Neural progenitor cell (in vitro differentiated cells): Measurements from ENCODE around the gene FAM25A. TPM values are rescaled to one million over a fixed set of nuclear protein-coding genes. Genes with fewer than 3 reads are reported as not detected.
"Not testable (repeated sequence)": the region's sequence is repeated elsewhere in the genome, so short reads cannot be mapped to it uniquely, and the experiment has no call there.

ENCODE experiments used
- DNase-seq: peaks from one replicate; pipeline ENCODE4 v3.0.0-alpha.2; 2016; ENCODE audit warnings: low spot score
- H2AFZ ChIP-seq: fragments of 200-600 bp; sonication (generic); replicated peaks from 2 replicates; pipeline ENCODE4 v1.6.1; 2016; ENCODE audit warnings: antibody characterized with exemption
- H3F3A ChIP-seq: fragments of 200-600 bp; sonication (generic); 2 replicates; pipeline ENCODE4 v1.6.1; 2016; ENCODE audit warnings: antibody characterized with exemption, low read depth
- H3K27ac ChIP-seq: fragments of 200-600 bp; sonication (generic); 2 replicates; pipeline ENCODE4 v1.5.1; 2016; ENCODE audit warnings: mild to moderate bottlenecking
- H3K27me3 ChIP-seq: fragments of 200-600 bp; sonication (generic); 2 replicates; pipeline ENCODE4 v1.6.1; 2016; ENCODE audit warnings: mild to moderate bottlenecking, moderate library complexity
- H3K36me3 ChIP-seq: fragments of 200-600 bp; sonication (generic); 2 replicates; pipeline ENCODE4 v1.5.1; 2016
- H3K4me1 ChIP-seq: fragments of 200-600 bp; sonication (generic); 2 replicates; pipeline ENCODE4 v1.6.1; 2016; ENCODE audit warnings: mixed run types
- H3K4me2 ChIP-seq: fragments of 200-600 bp; sonication (generic); 2 replicates; pipeline ENCODE4 v1.6.1; 2016
- H3K4me3 ChIP-seq: fragments of 200-600 bp; sonication (generic); 2 replicates; pipeline ENCODE4 v1.5.1; 2016
- H3K79me2 ChIP-seq: fragments of 200-600 bp; sonication (generic); 2 replicates; pipeline ENCODE4 v1.6.1; 2016; ENCODE audit warnings: low read depth
- H3K9ac ChIP-seq: fragments of 200-600 bp; sonication (generic); 2 replicates; pipeline ENCODE4 v1.6.1; 2016
- H3K9me3 ChIP-seq: fragments of 200-600 bp; sonication (generic); 2 replicates; pipeline ENCODE4 v1.5.1; 2016; ENCODE audit warnings: low read depth
- H4K20me1 ChIP-seq: fragments of 200-600 bp; sonication (generic); 2 replicates; pipeline ENCODE4 v1.6.1; 2016; ENCODE audit warnings: low read depth
- H3K27ac Mint-ChIP-seq: 3 replicates; pipeline ENCODE4 v1.8.0; 2021; ENCODE audit warnings: mixed read lengths
- H3K27me3 Mint-ChIP-seq: 2 replicates; pipeline ENCODE4 v1.8.0; 2022; ENCODE audit warnings: low read depth, mild to moderate bottlenecking, inconsistent platforms, moderate library complexity, mixed read lengths; ENCODE audit not compliant: insufficient read depth
- H3K36me3 Mint-ChIP-seq: 3 replicates; pipeline ENCODE4 v1.8.0; 2021; ENCODE audit warnings: mixed read lengths
- H3K4me1 Mint-ChIP-seq: 3 replicates; pipeline ENCODE4 v1.8.0; 2021; ENCODE audit warnings: mixed read lengths
- H3K4me3 Mint-ChIP-seq: 3 replicates; pipeline ENCODE4 v1.8.0; 2021; ENCODE audit warnings: mild to moderate bottlenecking, moderate library complexity, mixed read lengths
- H3K9me3 Mint-ChIP-seq: 3 replicates; pipeline ENCODE4 v1.8.0; 2020; ENCODE audit warnings: mixed read lengths
- EZH2 ChIP-seq: fragments of 200-600 bp; sonication (generic); IDR thresholded peaks from 2 replicates; pipeline ENCODE4 v1.6.1; 2017; ENCODE audit warnings: antibody characterized with exemption, mild to moderate bottlenecking, moderate library complexity
- EZH2phosphoT487 ChIP-seq: fragments of 200-600 bp; sonication (generic); IDR thresholded peaks from 2 replicates; pipeline ENCODE4 v1.6.1; 2017; ENCODE audit warnings: antibody characterized with exemption
- total RNA-seq: library from RNA; depleted of rRNA; stranded (reverse); fragments of >200 nt; gene quantifications from 2 replicates; pipeline ENCODE4 v1.2.3, GENCODE V29; 2015; ENCODE audit warnings: low replicate concordance
- TF ChIP-seq, protein P1 (sequence below): fragments of 200-600 bp; sonication (generic); IDR thresholded peaks from 2 replicates; pipeline ENCODE4 v1.5.1; 2017; ENCODE audit warnings: antibody characterized with exemption, mild to moderate bottlenecking

FAM25A gene
- total RNA-seq, 1 donor from 2014 or later: not detected

- no peaks in the 10 kb centered on the region for H3K9me3 ChIP-seq
- TF ChIP-seq EZH2 (no peak), EZH2phosphoT487 (no peak)
- TF ChIP-seq, protein P1, sequence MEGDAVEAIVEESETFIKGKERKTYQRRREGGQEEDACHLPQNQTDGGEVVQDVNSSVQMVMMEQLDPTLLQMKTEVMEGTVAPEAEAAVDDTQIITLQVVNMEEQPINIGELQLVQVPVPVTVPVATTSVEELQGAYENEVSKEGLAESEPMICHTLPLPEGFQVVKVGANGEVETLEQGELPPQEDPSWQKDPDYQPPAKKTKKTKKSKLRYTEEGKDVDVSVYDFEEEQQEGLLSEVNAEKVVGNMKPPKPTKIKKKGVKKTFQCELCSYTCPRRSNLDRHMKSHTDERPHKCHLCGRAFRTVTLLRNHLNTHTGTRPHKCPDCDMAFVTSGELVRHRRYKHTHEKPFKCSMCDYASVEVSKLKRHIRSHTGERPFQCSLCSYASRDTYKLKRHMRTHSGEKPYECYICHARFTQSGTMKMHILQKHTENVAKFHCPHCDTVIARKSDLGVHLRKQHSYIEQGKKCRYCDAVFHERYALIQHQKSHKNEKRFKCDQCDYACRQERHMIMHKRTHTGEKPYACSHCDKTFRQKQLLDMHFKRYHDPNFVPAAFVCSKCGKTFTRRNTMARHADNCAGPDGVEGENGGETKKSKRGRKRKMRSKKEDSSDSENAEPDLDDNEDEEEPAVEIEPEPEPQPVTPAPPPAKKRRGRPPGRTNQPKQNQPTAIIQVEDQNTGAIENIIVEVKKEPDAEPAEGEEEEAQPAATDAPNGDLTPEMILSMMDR: no peak
- H3K79me2 ChIP-seq: no peaks in the 10 kb centered on the region
- H4K20me1 ChIP-seq: no peaks in the 10 kb centered on the region
- H3F3A ChIP-seq: peaks cover 28% of the 10 kb centered on the region
- H3K4me2 ChIP-seq: no peak overlapping the region
- Mint-ChIP-seq H3K9me3 (no peaks in the 10 kb centered on the region), H3K27ac (no peak overlapping the region), H3K36me3 (no peaks in the 10 kb centered on the region), H3K27me3 (peaks cover 13% of the 10 kb centered on the region), H3K4me3 (no peak overlapping the region), H3K4me1 (peaks cover 23% of the 10 kb centered on the region)
- no peak overlapping the region for H3K27ac ChIP-seq
- no peak overlapping the region for H2AFZ ChIP-seq
- H3K27me3 ChIP-seq: peaks cover 30% of the 10 kb centered on the region
- no peak for DNase-seq
- no peaks in the 10 kb centered on the region for H3K36me3 ChIP-seq
- H3K9ac ChIP-seq: no peak overlapping the region
- peaks cover 23% of the 10 kb centered on the region for H3K4me1 ChIP-seq
- no peak overlapping the region for H3K4me3 ChIP-seq
Measured at GRCh38 chr10:86974484-86974883, 45.6 kb upstream of the FAM25A start.

GRCh38 chr10:86976362-86977056, 43.6 kb upstream of the FAM25A start:
- H3K36me3 Mint-ChIP-seq: no peaks in the 10 kb centered on the region
- Histone ChIP-seq H3K27ac (no peak overlapping the region), H3K4me2 (no peak overlapping the region), H3K4me3 (no peak overlapping the region), H3K9ac (no peak overlapping the region), H3K36me3 (no peaks in the 10 kb centered on the region), H3K27me3 (peaks cover 21% of the 10 kb centered on the region), H3K79me2 (no peaks in the 10 kb centered on the region), H3K9me3 (no peaks in the 10 kb centered on the region), H2AFZ (no peak overlapping the region), H3F3A (peaks cover 11% of the 10 kb centered on the region), H3K4me1 (peaks cover 5% of the 10 kb centered on the region), H4K20me1 (no peaks in the 10 kb centered on the region)
- H3K27me3 Mint-ChIP-seq: peaks cover 16% of the 10 kb centered on the region
- H3K4me3 Mint-ChIP-seq: no peak overlapping the region
- peaks cover 18% of the 10 kb centered on the region for H3K4me1 Mint-ChIP-seq
- no peak for TF ChIP-seq EZH2phosphoT487
- TF ChIP-seq, protein P1: no peak
- no peak for TF ChIP-seq EZH2
- DNase-seq: no peak
- no peaks in the 10 kb centered on the region for H3K9me3 Mint-ChIP-seq
- H3K27ac Mint-ChIP-seq: no peak overlapping the region

DNA sequence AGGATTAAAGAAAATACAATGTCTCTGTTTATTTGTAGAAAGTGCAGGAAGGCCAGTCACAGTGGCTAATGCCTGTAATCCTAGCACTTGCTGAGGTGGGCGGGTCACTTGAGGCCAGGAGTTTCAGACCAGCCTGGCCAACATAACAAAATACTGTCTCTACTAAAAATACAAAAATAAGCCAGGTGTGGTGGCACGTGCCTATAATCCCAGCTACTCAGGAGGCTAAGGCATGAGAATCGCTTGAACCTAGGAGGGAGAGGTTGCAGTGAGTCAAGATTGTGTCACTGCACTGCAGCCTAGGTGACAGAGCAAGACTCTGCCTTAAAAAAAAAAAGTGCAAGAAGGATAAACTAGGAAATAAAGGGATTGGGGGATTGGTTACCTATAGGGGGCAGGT, 41.6 kb upstream of the FAM25A start:
- H3K27ac Mint-ChIP-seq: peak overlapping the region; percentile 57
- H3K79me2 ChIP-seq, H3K27me3 ChIP-seq, DNase-seq, H3K4me3 ChIP-seq, H3K36me3 Mint-ChIP-seq, H3K4me1 ChIP-seq, H3K9me3 ChIP-seq, H4K20me1 ChIP-seq, H3K27ac ChIP-seq, H3K9ac ChIP-seq, H3K36me3 ChIP-seq, H2AFZ ChIP-seq, H3K9me3 Mint-ChIP-seq, H3F3A ChIP-seq, H3K27me3 Mint-ChIP-seq, H3K4me3 Mint-ChIP-seq: not testable (repeated sequence)
- peaks cover 14% of the 10 kb centered on the region for H3K4me1 Mint-ChIP-seq
- peak overlapping the region; percentile 22 for H3K4me2 ChIP-seq

GRCh38 chr10:86979296-86979818, 40.7 kb upstream of the FAM25A start:
- Mint-ChIP-seq H3K4me3 (no peak overlapping the region), H3K27me3 (peaks cover 4% of the 10 kb centered on the region), H3K36me3 (no peaks in the 10 kb centered on the region), H3K27ac (no peak overlapping the region), H3K9me3 (no peaks in the 10 kb centered on the region), H3K4me1 (peaks cover 14% of the 10 kb centered on the region)
- no peaks in the 10 kb centered on the region for H3K79me2 ChIP-seq
- H4K20me1 ChIP-seq: no peaks in the 10 kb centered on the region
- no peak overlapping the region for H3K9ac ChIP-seq
- no peaks in the 10 kb centered on the region for H3F3A ChIP-seq
- DNase-seq: no peak
- H3K4me3 ChIP-seq: no peak overlapping the region
- H3K4me2 ChIP-seq: no peak overlapping the region
- H3K27ac ChIP-seq: no peak overlapping the region
- H3K27me3 ChIP-seq: no peaks in the 10 kb centered on the region
- H3K4me1 ChIP-seq: no peaks in the 10 kb centered on the region
- H2AFZ ChIP-seq: no peak overlapping the region
- no peaks in the 10 kb centered on the region for H3K36me3 ChIP-seq
- H3K9me3 ChIP-seq: no peaks in the 10 kb centered on the region
- TF ChIP-seq EZH2phosphoT487 (no peak), EZH2 (no peak)
- TF ChIP-seq, protein P1: no peak
